ENCODE measurements around the gene PHACTR3.

PHACTR3 gene

GRCh38 chr20:59566631-59567524 is 37.5 kb upstream of the PHACTR3 start:
- DNase-seq: peak in 1 of 2 donors; percentile 53
- intact Hi-C loops (cut with DNase I; ENCODE audit: low total_unique reads): no loop called here
- Histone ChIP-seq H3K27me3 (peaks cover 0 to 44% of the 10 kb centered on the region in 2 donors), H3K4me3 (no peak overlapping the region), H3K27ac (no peak overlapping the region), H3K4me1 (peaks cover 0 to 4% (median 4%) of the 10 kb centered on the region in 4 donors), H3K9me3 (no peaks in the 10 kb centered on the region), H3K36me3 (no peaks in the 10 kb centered on the region)
- no peak for TF ChIP-seq CTCF (IDR thresholded peaks at IDR 0.05)

GRCh38 chr20:59567585-59568508 is 36.5 kb upstream of the PHACTR3 start:
- H3K36me3 ChIP-seq: no peaks in the 10 kb centered on the region
- H3K27me3 ChIP-seq: peaks cover 0 to 53% of the 10 kb centered on the region in 2 donors
- H3K4me3 ChIP-seq: no peak overlapping the region
- intact Hi-C loops (cut with DNase I; ENCODE audit: low total_unique reads): no loop called here
- peak in 1 of 2 donors; percentile 41 for DNase-seq
- no peak for TF ChIP-seq CTCF (IDR thresholded peaks at IDR 0.05)
- H3K4me1 ChIP-seq: peaks cover 0 to 6% (median 5%) of the 10 kb centered on the region in 4 donors
- H3K9me3 ChIP-seq: no peaks in the 10 kb centered on the region
- H3K27ac ChIP-seq: no peak overlapping the region

- peaks cover 0 to 58% of the 10 kb centered on the region in 2 donors for H3K27me3 ChIP-seq
- H3K27ac ChIP-seq: no peak overlapping the region
- no peaks in the 10 kb centered on the region for H3K36me3 ChIP-seq
- H3K4me3 ChIP-seq: no peak overlapping the region
- H3K4me1 ChIP-seq: peaks cover 0 to 6% (median 5%) of the 10 kb centered on the region in 4 donors
- DNase-seq: peak in 1 of 2 donors; percentile 20
- intact Hi-C loops (cut with DNase I; ENCODE audit: low total_unique reads): no loop called here
- TF ChIP-seq CTCF (IDR thresholded peaks at IDR 0.05): no peak
- no peaks in the 10 kb centered on the region for H3K9me3 ChIP-seq
Observed at GRCh38 chr20:59568509-59569024, 35.8 kb upstream of the PHACTR3 start.

GRCh38 chr20:59569305-59569704 is 35.0 kb upstream of the PHACTR3 start:
- DNase-seq: no peak
- intact Hi-C loops (cut with DNase I; ENCODE audit: low total_unique reads): no loop called here
- Histone ChIP-seq H3K27me3 (peaks cover 0 to 66% of the 10 kb centered on the region in 2 donors), H3K27ac (no peak overlapping the region), H3K4me1 (peaks cover 0 to 6% (median 5%) of the 10 kb centered on the region in 4 donors), H3K36me3 (no peaks in the 10 kb centered on the region), H3K4me3 (no peak overlapping the region), H3K9me3 (no peaks in the 10 kb centered on the region)
- TF ChIP-seq CTCF (IDR thresholded peaks at IDR 0.05): no peak

DNA sequence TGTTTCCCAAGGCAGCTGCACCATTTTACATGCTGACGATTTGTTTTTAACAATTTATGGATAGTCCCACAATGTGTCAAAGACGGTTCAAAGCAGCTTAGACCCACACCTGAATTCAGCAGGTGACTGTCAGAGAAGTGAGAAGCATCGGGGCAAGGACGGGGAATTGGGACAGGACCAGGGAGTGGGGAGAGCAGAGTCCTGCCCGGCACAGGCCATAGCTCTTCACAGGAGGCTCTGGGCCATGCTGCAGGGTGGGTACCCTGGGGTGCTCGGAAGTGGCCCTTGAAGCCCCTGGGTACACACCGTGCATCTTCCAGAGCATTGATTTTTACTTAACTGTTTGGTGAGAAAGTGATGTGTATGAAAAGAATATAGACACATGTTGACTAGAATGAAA is 33.2 kb upstream of the PHACTR3 start:
- Histone ChIP-seq H3K9me3 (no peaks in the 10 kb centered on the region), H3K36me3 (no peaks in the 10 kb centered on the region), H3K27ac (no peak overlapping the region), H3K4me3 (no peak overlapping the region), H3K4me1 (peaks cover 0 to 6% (median 5%) of the 10 kb centered on the region in 4 donors), H3K27me3 (peaks cover 0 to 75% of the 10 kb centered on the region in 2 donors)
- DNase-seq: no peak
- no peak for TF ChIP-seq CTCF (IDR thresholded peaks at IDR 0.05)
- intact Hi-C loops (cut with DNase I; ENCODE audit: low total_unique reads): loop anchor here (5.0 kb wide), 1 partner anchor 181 kb away; no protein-coding TSS in a partner anchor

All from tibial artery (tissue), 4 donors.